HTR-8/SVneo (cell line): ENCODE measurements around the gene KITLG.
"Not testable (repeated sequence)": the region's sequence is repeated elsewhere in the genome, so short reads cannot be mapped to it uniquely, and the experiment has no call there.

ENCODE experiments used
- DNase-seq: peaks from one replicate; pipeline ENCODE4 v3.0.0; 2011; ENCODE audit warnings: low spot score, mixed read lengths; ENCODE audit not compliant: insufficient read length
- FAIRE-seq: peaks from 2 replicates; lab custom pipeline; 2011; peaks lifted over from hg19 to GRCh38; lab: Jason Lieb, UNC

The KITLG gene

GRCh38 chr12:88546226-88546625 lies 34.0 kb downstream of the KITLG start:
- DNase-seq (no peak), FAIRE-seq (no peak)

GRCh38 chr12:88544991-88545980 lies 35.0 kb downstream of the KITLG start:
- no peak for DNase-seq

GRCh38 chr12:88539893-88540292 lies 40.4 kb downstream of the KITLG start:
- FAIRE-seq (no peak), DNase-seq (no peak)

More at GRCh38 chr12:88544991-88545980, 35.0 kb downstream of the KITLG start:
- no peak for FAIRE-seq

GRCh38 chr12:88538697-88539096 lies 41.6 kb downstream of the KITLG start:
- no peak for FAIRE-seq
- DNase-seq, result no peak

GRCh38 chr12:88538250-88538649 lies 42.0 kb downstream of the KITLG start:
- DNase-seq (no peak), FAIRE-seq (no peak)

GRCh38 chr12:88530868-88531267 lies 49.4 kb downstream of the KITLG start:
- no peak for FAIRE-seq
- no peak for DNase-seq

GRCh38 chr12:88529531-88530488 lies 50.5 kb downstream of the KITLG start:
- FAIRE-seq, result no peak
- DNase-seq, result no peak

- FAIRE-seq (no peak), DNase-seq (no peak)
Observed at GRCh38 chr12:88522961-88523360, 57.3 kb downstream of the KITLG start.

GRCh38 chr12:88520436-88520820 lies 59.8 kb downstream of the KITLG start:
- no peak for DNase-seq

GRCh38 chr12:88519802-88520435 lies 60.4 kb downstream of the KITLG start:
- FAIRE-seq, result no peak
- no peak for DNase-seq

More at GRCh38 chr12:88520436-88520820, 59.8 kb downstream of the KITLG start:
- no peak for FAIRE-seq

GRCh38 chr12:88518863-88519403 lies 61.3 kb downstream of the KITLG start:
- DNase-seq (no peak), FAIRE-seq (no peak)

- DNase-seq (no peak), FAIRE-seq (no peak)
Observed at GRCh38 chr12:88516811-88517210, 63.5 kb downstream of the KITLG start.

GRCh38 chr12:88510843-88511242 lies 69.4 kb downstream of the KITLG start:
- DNase-seq (no peak), FAIRE-seq (no peak)

- FAIRE-seq (no peak), DNase-seq (no peak)
Observed at GRCh38 chr12:88509851-88510250, 70.4 kb downstream of the KITLG start.

GRCh38 chr12:88509347-88509746 lies 70.9 kb downstream of the KITLG start:
- FAIRE-seq (no peak), DNase-seq (no peak)

GRCh38 chr12:88507851-88508250 lies 72.4 kb downstream of the KITLG start:
- DNase-seq, result not testable (repeated sequence)

GRCh38 chr12:88507270-88507669 lies 73.0 kb downstream of the KITLG start:
- DNase-seq, result no peak
- no peak for FAIRE-seq

More at GRCh38 chr12:88507851-88508250, 72.4 kb downstream of the KITLG start:
- FAIRE-seq, result not testable (repeated sequence)

- FAIRE-seq (no peak), DNase-seq (no peak)
Observed at GRCh38 chr12:88505696-88506095, 74.6 kb downstream of the KITLG start.

GRCh38 chr12:88503281-88503703 lies 77.0 kb downstream of the KITLG start:
- DNase-seq (no peak), FAIRE-seq (no peak)
